H7 (cell line): Measurements from ENCODE around the gene ICAM4. TPM values are rescaled to one million over a fixed set of nuclear protein-coding genes. Genes with fewer than 3 reads are reported as not detected.
"Not testable (repeated sequence)": the region's sequence is repeated elsewhere in the genome, so short reads cannot be mapped to it uniquely, and the experiment has no call there.

Experiments used
- DNase-seq: peaks from one replicate; pipeline ENCODE4 v3.0.0; 2012
- H3K27me3 ChIP-seq: 2 replicates; pipeline ENCODE4 v1.6.0; 2011; ENCODE audit warnings: mild to moderate bottlenecking, low read length; ENCODE audit not compliant: control insufficient read depth, insufficient read depth
- H3K36me3 ChIP-seq: replicated peaks from 2 replicates; pipeline ENCODE4 v1.5.1; 2011; ENCODE audit warnings: low read length; ENCODE audit not compliant: control insufficient read depth, insufficient read depth
- H3K4me3 ChIP-seq: 2 replicates; pipeline ENCODE4 v1.5.1; 2011; ENCODE audit warnings: low read depth, mild to moderate bottlenecking, control low read depth, low read length, moderate library complexity; ENCODE audit not compliant: insufficient read depth
- total RNA-seq: library from RNA; depleted of rRNA; stranded (reverse); fragments of >200 nt; shearing (Covaris generic); gene quantifications from 2 replicates; pipeline ENCODE4 v1.2.3, GENCODE V29; 2014

The ICAM4 gene
- total RNA-seq, 1 experiment from 2014 or later, result 1.7 TPM

GRCh38 chr19:10278935-10279334, 7.8 kb upstream of the ICAM4 start:
- no peaks in the 10 kb centered on the region for H3K36me3 ChIP-seq

GRCh38 chr19:10279737-10280442, 6.9 kb upstream of the ICAM4 start:
- Histone ChIP-seq H3K4me3 (no peak overlapping the region), H3K27me3 (no peaks in the 10 kb centered on the region), H3K36me3 (no peaks in the 10 kb centered on the region)
- DNase-seq, result peak; percentile 15

More at GRCh38 chr19:10278935-10279334, 7.8 kb upstream of the ICAM4 start:
- Histone ChIP-seq H3K4me3 (no peak overlapping the region), H3K27me3 (no peaks in the 10 kb centered on the region)
- no peak for DNase-seq

GRCh38 chr19:10282043-10282442, 4.7 kb upstream of the ICAM4 start:
- not testable (repeated sequence) for DNase-seq, H3K27me3 ChIP-seq, H3K36me3 ChIP-seq, H3K4me3 ChIP-seq

GRCh38 chr19:10283301-10284064, 3.3 kb upstream of the ICAM4 start:
- Histone ChIP-seq H3K36me3 (no peaks in the 10 kb centered on the region), H3K27me3 (peaks cover 17% of the 10 kb centered on the region), H3K4me3 (no peak overlapping the region)
- peak; percentile 29 for DNase-seq

- peak; percentile 15 for DNase-seq
- no peak overlapping the region for H3K4me3 ChIP-seq
- H3K27me3 ChIP-seq, result peaks cover 24% of the 10 kb centered on the region
- H3K36me3 ChIP-seq, result no peaks in the 10 kb centered on the region
Measured at GRCh38 chr19:10284065-10284959, 2.4 kb upstream of the ICAM4 start.

- Histone ChIP-seq H3K27me3 (peaks cover 30% of the 10 kb centered on the region), H3K36me3 (no peaks in the 10 kb centered on the region), H3K4me3 (no peak overlapping the region)
- DNase-seq, result peak; percentile 7
Measured at GRCh38 chr19:10284960-10285278, 1.8 kb upstream of the ICAM4 start.

- H3K27me3 ChIP-seq, result peaks cover 35% of the 10 kb centered on the region
- no peaks in the 10 kb centered on the region for H3K36me3 ChIP-seq
Measured at GRCh38 chr19:10285393-10285792, 1.4 kb upstream of the ICAM4 start.

GRCh38 chr19:10288662-10289166, 2.0 kb downstream of the ICAM4 start:
- peak; percentile 94 for DNase-seq
- Histone ChIP-seq H3K4me3 (peak overlapping the region; percentile 50), H3K27me3 (peaks cover 67% of the 10 kb centered on the region), H3K36me3 (no peaks in the 10 kb centered on the region)

More at GRCh38 chr19:10285393-10285792, 1.4 kb upstream of the ICAM4 start:
- no peak for DNase-seq
- H3K4me3 ChIP-seq, result no peak overlapping the region

GRCh38 chr19:10289167-10289835, 2.5 kb downstream of the ICAM4 start:
- H3K4me3 ChIP-seq, result peak overlapping the region; percentile 50
- peak; percentile 91 for DNase-seq
- H3K36me3 ChIP-seq, result no peaks in the 10 kb centered on the region
- peaks cover 73% of the 10 kb centered on the region for H3K27me3 ChIP-seq

- DNase-seq, result no peak
Measured at GRCh38 chr19:10289836-10290356, 3.1 kb downstream of the ICAM4 start, which contains the start of gene ICAM5. Gene ICAM5, plus strand, starts transcription at chr19:10289952. Its CDS starts 92 bp downstream, at chr19:10290044.

GRCh38 chr19:10290357-10290875, 3.7 kb downstream of the ICAM4 start:
- DNase-seq, result peak; percentile 80
- H3K4me3 ChIP-seq, result peak overlapping the region; percentile 50
- H3K36me3 ChIP-seq, result no peaks in the 10 kb centered on the region
- H3K27me3 ChIP-seq, result peaks cover 84% of the 10 kb centered on the region

More at GRCh38 chr19:10289836-10290356, 3.1 kb downstream of the ICAM4 start, which contains the start of gene ICAM5:
- H3K4me3 ChIP-seq, result peak within 1 kb of the TSS; percentile 50
- H3K27me3 ChIP-seq, result peaks cover 79% of the 10 kb centered on the region
- H3K36me3 ChIP-seq, result no peaks in the 10 kb centered on the region

GRCh38 chr19:10290876-10291553, 4.3 kb downstream of the ICAM4 start:
- peak overlapping the region; percentile 50 for H3K4me3 ChIP-seq
- H3K27me3 ChIP-seq, result peaks cover 90% of the 10 kb centered on the region
- DNase-seq, result peak; percentile 90
- no peaks in the 10 kb centered on the region for H3K36me3 ChIP-seq
